ENCODE measurements around the gene CCDC134.

The CCDC134 gene

GRCh38 chr22:41848468-41848867 lies 48.0 kb downstream of the CCDC134 start:
- TF ChIP-seq, protein P1, sequence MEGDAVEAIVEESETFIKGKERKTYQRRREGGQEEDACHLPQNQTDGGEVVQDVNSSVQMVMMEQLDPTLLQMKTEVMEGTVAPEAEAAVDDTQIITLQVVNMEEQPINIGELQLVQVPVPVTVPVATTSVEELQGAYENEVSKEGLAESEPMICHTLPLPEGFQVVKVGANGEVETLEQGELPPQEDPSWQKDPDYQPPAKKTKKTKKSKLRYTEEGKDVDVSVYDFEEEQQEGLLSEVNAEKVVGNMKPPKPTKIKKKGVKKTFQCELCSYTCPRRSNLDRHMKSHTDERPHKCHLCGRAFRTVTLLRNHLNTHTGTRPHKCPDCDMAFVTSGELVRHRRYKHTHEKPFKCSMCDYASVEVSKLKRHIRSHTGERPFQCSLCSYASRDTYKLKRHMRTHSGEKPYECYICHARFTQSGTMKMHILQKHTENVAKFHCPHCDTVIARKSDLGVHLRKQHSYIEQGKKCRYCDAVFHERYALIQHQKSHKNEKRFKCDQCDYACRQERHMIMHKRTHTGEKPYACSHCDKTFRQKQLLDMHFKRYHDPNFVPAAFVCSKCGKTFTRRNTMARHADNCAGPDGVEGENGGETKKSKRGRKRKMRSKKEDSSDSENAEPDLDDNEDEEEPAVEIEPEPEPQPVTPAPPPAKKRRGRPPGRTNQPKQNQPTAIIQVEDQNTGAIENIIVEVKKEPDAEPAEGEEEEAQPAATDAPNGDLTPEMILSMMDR (IDR thresholded peaks at IDR 0.05; ENCODE audit: borderline replicate concordance, insufficient read depth, low read depth, low read length), result no peak
- no peak overlapping the region for H3K4me3 ChIP-seq (ENCODE audit: low read depth, low read length)

GRCh38 chr22:41856469-41856868 lies 56.0 kb downstream of the CCDC134 start:
- TF ChIP-seq, protein P1 (IDR thresholded peaks at IDR 0.05; ENCODE audit: borderline replicate concordance, insufficient read depth, low read depth, low read length), result no peak
- no peak overlapping the region for H3K4me3 ChIP-seq (ENCODE audit: low read depth, low read length)

GRCh38 chr22:41857155-41857859 lies 56.8 kb downstream of the CCDC134 start:
- TF ChIP-seq, protein P1 (IDR thresholded peaks at IDR 0.05; ENCODE audit: borderline replicate concordance, insufficient read depth, low read depth, low read length), result peak; percentile 74
- no peak overlapping the region for H3K4me3 ChIP-seq (ENCODE audit: low read depth, low read length)

DNA sequence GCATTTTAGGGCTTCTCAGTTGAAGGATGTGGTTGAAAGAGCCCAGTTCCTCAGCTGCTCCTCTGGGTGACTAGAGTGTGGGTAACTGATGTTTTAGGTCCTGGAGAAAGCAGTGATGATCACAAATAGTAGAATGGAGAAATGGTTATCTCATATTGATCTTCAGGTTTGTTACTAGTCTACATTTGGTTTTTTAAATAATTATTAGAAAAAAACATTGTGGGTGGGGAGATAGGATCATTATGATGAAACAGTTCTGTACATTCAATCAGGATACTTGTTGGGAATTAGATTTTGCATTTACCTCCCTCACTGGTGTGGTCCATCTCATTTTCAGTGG lies 57.4 kb downstream of the CCDC134 start:
- TF ChIP-seq, protein P1 (IDR thresholded peaks at IDR 0.05; ENCODE audit: borderline replicate concordance, insufficient read depth, low read depth, low read length), result no peak
- no peak overlapping the region for H3K4me3 ChIP-seq (ENCODE audit: low read depth, low read length)

DNA sequence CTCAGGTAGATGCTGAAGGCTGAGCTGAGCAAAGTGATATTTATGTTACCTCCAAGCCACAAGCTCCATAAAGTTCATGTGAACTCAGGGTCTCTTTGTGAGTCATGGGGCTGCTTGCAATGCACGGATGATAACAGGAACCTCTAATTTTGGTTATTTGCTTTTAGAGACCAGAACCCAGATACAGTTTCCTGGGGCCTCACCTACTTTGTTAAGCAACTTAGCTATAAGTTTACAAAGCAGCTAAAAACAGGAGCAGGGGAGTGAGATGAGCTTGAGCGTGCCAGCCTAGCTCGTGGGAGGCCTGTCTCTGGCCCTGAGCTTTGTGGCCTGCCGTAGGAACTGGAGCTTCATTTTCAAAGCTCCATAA lies 61.7 kb downstream of the CCDC134 start:
- TF ChIP-seq, protein P1 (IDR thresholded peaks at IDR 0.05; ENCODE audit: borderline replicate concordance, insufficient read depth, low read depth, low read length), result no peak
- no peak overlapping the region for H3K4me3 ChIP-seq (ENCODE audit: low read depth, low read length)

- TF ChIP-seq, protein P1 (IDR thresholded peaks at IDR 0.05; ENCODE audit: borderline replicate concordance, insufficient read depth, low read depth, low read length), result no peak
- H3K4me3 ChIP-seq (ENCODE audit: low read depth, low read length), result peak overlapping the region; percentile 25
Measured at GRCh38 chr22:41862530-41863266, 62.2 kb downstream of the CCDC134 start.

DNA sequence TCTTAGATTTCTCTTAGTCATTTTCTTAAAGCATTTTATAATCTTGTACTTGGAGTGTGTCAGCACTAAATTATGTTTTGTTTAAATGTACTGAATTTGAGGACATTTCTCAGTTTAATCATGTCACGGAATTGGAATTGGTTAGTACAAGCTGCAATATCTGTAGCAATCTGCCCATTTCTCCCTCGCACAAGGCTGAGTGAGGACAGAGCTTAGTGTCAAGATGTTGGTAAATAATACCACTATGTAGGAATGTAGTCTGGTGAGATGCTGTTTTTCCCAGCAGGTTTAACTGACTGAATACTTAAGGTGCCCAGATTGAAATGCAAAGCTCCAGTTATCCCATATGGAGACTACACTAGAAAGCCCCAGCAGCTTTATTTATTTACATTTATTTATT lies 63.0 kb downstream of the CCDC134 start:
- no peak overlapping the region for H3K4me3 ChIP-seq (ENCODE audit: low read depth, low read length)
- TF ChIP-seq, protein P1 (IDR thresholded peaks at IDR 0.05; ENCODE audit: borderline replicate concordance, insufficient read depth, low read depth, low read length), result no peak

Measured in GM12875 (cell line).